ENCODE results near the gene WWC1. TPM values are rescaled to one million over a fixed set of nuclear protein-coding genes. Genes with fewer than 3 reads are reported as not detected.

The WWC1 gene
- total and polyA plus RNA-seq, 2 experiments from 2014 or later: 27.6 to 27.8 TPM

DNA sequence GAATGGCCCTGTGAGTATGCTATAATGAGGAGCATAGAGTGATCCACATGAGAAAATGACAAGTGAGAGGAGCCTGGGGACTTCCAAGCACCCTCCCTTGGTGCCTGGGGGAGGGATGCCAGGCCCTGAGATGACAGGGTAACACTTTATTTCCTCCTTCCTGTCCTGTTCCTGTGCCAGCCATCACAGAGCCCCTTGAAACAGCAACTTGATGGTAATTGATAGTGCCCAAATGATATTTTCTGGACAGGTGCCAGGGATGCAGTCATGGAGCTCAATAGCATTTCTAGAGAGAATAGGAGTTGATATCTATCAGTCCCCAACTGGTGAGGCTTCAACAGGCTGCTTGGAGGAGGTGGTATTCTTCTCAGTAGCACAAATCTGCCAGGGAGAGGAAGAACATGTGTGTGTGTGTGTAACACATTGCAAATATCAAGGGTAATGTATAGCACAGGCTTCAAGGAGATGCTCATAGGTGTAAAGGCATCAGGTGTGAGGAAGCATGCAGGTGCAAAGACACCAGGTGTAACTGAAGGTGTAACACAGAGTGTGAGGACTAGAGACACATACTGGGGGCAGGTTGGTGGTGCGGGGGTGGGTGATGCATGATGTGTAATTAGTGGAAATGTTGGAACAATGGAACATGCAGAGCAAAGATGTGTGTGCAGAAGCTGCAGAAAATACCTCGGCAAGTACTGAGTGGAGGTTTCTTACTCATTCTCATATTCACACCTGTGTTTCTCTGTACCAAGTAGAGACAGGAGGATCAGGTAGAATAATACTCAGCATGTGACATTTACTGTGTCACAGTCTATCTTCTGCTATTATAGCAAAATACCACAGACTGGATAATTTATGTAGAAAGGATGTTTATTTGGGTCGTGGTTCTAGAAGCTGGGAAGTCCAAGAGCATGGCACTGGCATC, 18.1 kb upstream of the WWC1 start:
- WGBS (ENCODE audit: low lambda C conversion rate, missing lambda C conversion rate): 89% methylated on average over 3 of the region's 3 CpGs
- no peak overlapping the region for H3K4me2 ChIP-seq
- peaks cover 5% of the 10 kb centered on the region for H3K27me3 ChIP-seq
- TF ChIP-seq EZH2phosphoT487 (IDR thresholded peaks at IDR 0.05; ENCODE audit: low read depth, severe bottlenecking, unreplicated experiment) (no peak), EZH2 (IDR thresholded peaks at IDR 0.05; ENCODE audit: borderline replicate concordance) (no peak)
- TF ChIP-seq, protein P1, sequence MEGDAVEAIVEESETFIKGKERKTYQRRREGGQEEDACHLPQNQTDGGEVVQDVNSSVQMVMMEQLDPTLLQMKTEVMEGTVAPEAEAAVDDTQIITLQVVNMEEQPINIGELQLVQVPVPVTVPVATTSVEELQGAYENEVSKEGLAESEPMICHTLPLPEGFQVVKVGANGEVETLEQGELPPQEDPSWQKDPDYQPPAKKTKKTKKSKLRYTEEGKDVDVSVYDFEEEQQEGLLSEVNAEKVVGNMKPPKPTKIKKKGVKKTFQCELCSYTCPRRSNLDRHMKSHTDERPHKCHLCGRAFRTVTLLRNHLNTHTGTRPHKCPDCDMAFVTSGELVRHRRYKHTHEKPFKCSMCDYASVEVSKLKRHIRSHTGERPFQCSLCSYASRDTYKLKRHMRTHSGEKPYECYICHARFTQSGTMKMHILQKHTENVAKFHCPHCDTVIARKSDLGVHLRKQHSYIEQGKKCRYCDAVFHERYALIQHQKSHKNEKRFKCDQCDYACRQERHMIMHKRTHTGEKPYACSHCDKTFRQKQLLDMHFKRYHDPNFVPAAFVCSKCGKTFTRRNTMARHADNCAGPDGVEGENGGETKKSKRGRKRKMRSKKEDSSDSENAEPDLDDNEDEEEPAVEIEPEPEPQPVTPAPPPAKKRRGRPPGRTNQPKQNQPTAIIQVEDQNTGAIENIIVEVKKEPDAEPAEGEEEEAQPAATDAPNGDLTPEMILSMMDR (IDR thresholded peaks at IDR 0.05; ENCODE audit: poor library complexity): no peak
- H4K20me1 ChIP-seq (ENCODE audit: insufficient read depth, poor library complexity, severe bottlenecking): no peaks in the 10 kb centered on the region
- no peaks in the 10 kb centered on the region for H3K9me2 ChIP-seq (replicated peaks; ENCODE audit: insufficient read depth)
- no peak overlapping the region for H2AFZ ChIP-seq
- no peak for DNase-seq (ENCODE audit: low spot score)
- no peaks in the 10 kb centered on the region for H3K9me3 ChIP-seq (ENCODE audit: low read depth)
- H3K27ac ChIP-seq: no peak overlapping the region
- H3K79me2 ChIP-seq: no peaks in the 10 kb centered on the region
- H3K4me1 ChIP-seq (ENCODE audit: insufficient read depth): peaks cover 14% of the 10 kb centered on the region
- no peak overlapping the region for H3K4me3 ChIP-seq
- H3K36me3 ChIP-seq (replicated peaks; ENCODE audit: insufficient read depth, low read depth): no peaks in the 10 kb centered on the region

DNA sequence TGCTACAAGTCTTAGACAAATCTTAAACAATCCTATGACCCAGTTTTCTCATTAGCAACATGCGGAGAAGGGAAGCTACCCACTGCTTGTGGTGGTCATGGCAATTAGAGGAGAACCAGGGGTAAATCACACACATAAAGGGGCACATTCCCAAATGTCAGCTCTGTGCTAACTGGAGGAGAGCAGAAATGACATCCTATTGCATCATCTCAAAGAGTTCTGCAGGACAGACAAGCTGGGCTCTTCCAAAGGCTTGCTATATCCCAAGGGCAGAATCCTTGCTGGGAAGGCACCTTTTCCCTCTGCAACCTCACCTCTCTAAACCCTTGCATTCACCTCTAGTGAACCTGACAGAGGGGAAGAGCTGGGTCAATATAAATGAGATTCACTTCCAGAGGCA, 17.0 kb upstream of the WWC1 start:
- Histone ChIP-seq H3K4me2 (no peak overlapping the region), H3K79me2 (no peaks in the 10 kb centered on the region), H3K27me3 (no peaks in the 10 kb centered on the region), H3K4me3 (no peak overlapping the region), H3K36me3 (replicated peaks; ENCODE audit: insufficient read depth, low read depth) (no peaks in the 10 kb centered on the region), H3K4me1 (ENCODE audit: insufficient read depth) (peaks cover 14% of the 10 kb centered on the region), H3K9me2 (replicated peaks; ENCODE audit: insufficient read depth) (no peaks in the 10 kb centered on the region), H3K27ac (no peak overlapping the region), H4K20me1 (ENCODE audit: insufficient read depth, poor library complexity, severe bottlenecking) (no peaks in the 10 kb centered on the region), H2AFZ (no peak overlapping the region), H3K9me3 (ENCODE audit: low read depth) (no peaks in the 10 kb centered on the region)
- TF ChIP-seq EZH2phosphoT487 (IDR thresholded peaks at IDR 0.05; ENCODE audit: low read depth, severe bottlenecking, unreplicated experiment) (no peak), EZH2 (IDR thresholded peaks at IDR 0.05; ENCODE audit: borderline replicate concordance) (no peak)
- TF ChIP-seq, protein P1 (IDR thresholded peaks at IDR 0.05; ENCODE audit: poor library complexity): no peak
- 96% methylated on average over 1 of the region's 1 CpG for WGBS (ENCODE audit: low lambda C conversion rate, missing lambda C conversion rate)
- DNase-seq (ENCODE audit: low spot score): no peak

DNA sequence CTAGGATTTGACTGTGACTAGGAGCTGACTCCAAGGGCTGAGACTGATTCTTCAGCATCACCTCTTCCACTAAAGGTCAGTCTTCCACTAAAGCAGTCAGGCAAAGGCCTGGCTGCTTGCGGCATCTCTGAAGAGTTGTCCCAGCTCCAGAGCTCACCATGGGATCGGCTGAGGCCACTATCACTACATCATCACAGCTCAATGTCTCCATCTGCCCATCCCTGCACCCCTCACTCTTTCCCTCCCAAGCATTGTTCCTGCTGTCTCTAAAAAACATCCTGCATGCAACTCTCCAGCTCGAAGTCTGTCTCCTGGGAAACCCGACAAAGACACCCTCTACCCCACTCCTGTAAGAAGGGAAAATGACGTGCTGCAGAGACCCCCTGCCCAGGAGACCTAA, 15.5 kb upstream of the WWC1 start:
- no peak overlapping the region for H3K4me3 ChIP-seq
- no peaks in the 10 kb centered on the region for H3K9me2 ChIP-seq (replicated peaks; ENCODE audit: insufficient read depth)
- H3K36me3 ChIP-seq (replicated peaks; ENCODE audit: insufficient read depth, low read depth): no peaks in the 10 kb centered on the region
- no peaks in the 10 kb centered on the region for H3K79me2 ChIP-seq
- peaks cover under 1% of the 10 kb centered on the region for H3K4me1 ChIP-seq (ENCODE audit: insufficient read depth)
- H3K4me2 ChIP-seq: no peak overlapping the region
- H2AFZ ChIP-seq: no peak overlapping the region
- 83% methylated on average over 5 of the region's 5 CpGs for WGBS (ENCODE audit: low lambda C conversion rate, missing lambda C conversion rate)
- no peak overlapping the region for H3K27ac ChIP-seq
- TF ChIP-seq EZH2 (IDR thresholded peaks at IDR 0.05; ENCODE audit: borderline replicate concordance): no peak
- TF ChIP-seq, protein P1 (IDR thresholded peaks at IDR 0.05; ENCODE audit: poor library complexity): no peak
- no peak for TF ChIP-seq EZH2phosphoT487 (IDR thresholded peaks at IDR 0.05; ENCODE audit: low read depth, severe bottlenecking, unreplicated experiment)
- no peaks in the 10 kb centered on the region for H4K20me1 ChIP-seq (ENCODE audit: insufficient read depth, poor library complexity, severe bottlenecking)
- H3K9me3 ChIP-seq (ENCODE audit: low read depth): no peaks in the 10 kb centered on the region
- no peaks in the 10 kb centered on the region for H3K27me3 ChIP-seq
- no peak for DNase-seq (ENCODE audit: low spot score)
